Suppressor macrophage (primary cell): Measurements from ENCODE around the gene SIGLEC11.
"Not testable (repeated sequence)": the region's sequence is repeated elsewhere in the genome, so short reads cannot be mapped to it uniquely, and the experiment has no call there.

ENCODE experiments used
- DNase-seq, 4 experiments: peaks; one replicate each; pipeline ENCODE4 v3.0.0-alpha.2; 2020 to 2022

The SIGLEC11 gene

DNA sequence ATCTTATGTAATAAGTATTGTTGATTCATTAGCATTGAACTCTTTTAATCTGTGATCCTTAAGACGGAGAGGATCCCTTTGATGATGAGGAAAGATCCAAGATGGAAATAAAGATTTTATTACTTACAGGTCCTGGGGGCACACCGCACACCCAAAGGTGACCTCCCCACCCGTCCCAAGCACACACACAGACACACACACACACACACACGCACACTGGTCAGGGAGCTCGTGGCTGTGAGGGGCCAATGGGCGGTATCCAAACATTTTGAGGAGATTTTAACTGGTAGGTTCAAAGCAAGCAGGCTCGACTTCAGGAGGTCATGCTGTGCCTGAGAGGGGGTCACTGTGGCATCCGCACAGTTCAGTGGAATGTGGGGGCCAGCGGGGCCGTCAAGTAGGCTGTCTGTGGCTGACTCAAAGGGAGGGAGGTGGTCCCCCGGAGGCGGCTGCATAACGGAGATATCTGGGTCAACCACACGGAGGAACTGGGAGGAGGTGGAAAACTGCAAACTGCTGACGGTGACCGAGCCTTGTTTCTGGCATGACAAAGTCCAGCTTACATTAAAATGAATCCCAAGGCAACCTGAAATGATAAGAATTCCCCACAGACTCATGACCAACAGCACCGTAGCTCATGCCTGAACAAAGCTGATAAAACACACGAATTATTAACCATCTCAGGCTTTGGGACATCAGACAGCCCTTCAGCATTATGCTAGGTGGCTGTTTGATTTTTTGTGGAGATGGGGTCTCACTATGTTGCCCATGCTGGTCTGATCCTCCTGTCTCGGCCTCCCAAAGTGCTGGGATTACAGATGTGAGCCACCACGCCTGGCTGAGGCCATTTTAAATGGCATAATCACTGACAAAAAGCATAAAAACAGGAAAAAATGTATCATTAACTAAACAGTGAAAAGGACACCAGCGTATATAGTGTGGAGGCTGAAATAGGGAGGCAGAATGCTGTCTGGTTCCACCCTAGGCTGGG is 20.9 kb upstream of the SIGLEC11 start:
- DNase-seq: no peak

DNA sequence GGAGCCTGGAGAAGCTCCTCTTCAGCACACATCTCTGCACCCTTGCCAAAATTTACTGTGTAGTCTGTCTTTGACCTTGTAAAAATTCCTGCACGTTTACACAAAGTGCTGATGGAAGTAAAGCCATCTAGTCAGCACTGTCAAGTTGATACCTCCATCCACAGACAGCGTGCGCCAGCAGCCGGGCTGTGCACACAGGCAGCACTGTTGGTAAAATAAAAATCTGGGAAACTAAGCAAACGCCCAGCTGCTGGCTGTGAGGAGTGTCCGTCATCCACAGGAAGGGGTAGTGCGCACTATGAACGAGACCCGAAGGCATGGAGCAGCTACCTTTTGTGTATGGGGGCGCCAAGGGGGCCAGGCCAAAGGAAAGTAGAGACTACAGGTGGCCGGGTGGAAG is 17.4 kb upstream of the SIGLEC11 start:
- no peak for DNase-seq

DNA sequence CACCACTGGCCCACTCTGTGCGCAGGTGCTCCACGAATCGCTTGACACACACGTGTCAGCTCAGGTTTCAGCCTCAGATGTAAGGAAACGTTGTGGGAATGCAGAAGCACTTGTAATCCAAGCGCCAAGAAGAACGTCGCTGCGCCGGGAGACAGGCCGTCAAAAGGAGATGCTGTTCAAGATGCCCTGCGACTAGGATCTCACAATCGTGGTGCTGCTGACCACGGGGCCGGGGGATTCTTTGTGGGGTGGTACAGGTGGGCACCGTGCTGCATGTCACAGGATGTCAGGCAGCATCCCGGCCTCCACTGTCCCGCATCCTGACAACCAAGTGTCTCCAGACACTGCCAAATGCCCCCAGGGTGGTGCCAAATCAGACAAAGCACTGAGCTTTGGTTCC is 16.9 kb upstream of the SIGLEC11 start:
- no peak for DNase-seq

DNA sequence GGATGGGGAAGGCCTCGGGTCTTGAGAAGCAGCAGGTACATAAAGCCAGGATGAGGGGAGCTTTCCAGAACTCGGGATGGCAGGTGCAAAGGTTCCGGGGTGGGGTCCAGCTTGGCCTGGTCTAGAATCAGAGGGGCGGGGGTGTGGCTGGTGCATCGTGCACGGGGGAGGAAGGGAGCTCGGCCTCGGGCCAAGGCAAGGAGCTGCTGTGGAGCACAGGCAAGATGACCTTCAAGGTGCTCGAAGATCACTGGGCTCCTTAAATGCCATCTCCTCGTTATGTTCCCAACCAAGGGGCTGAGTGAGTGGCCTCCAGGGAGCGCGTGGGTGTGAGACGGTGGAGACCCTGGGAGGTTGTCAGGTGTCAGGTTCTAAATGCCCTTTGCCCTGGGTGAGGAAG is 16.1 kb upstream of the SIGLEC11 start:
- DNase-seq: no peak

DNA sequence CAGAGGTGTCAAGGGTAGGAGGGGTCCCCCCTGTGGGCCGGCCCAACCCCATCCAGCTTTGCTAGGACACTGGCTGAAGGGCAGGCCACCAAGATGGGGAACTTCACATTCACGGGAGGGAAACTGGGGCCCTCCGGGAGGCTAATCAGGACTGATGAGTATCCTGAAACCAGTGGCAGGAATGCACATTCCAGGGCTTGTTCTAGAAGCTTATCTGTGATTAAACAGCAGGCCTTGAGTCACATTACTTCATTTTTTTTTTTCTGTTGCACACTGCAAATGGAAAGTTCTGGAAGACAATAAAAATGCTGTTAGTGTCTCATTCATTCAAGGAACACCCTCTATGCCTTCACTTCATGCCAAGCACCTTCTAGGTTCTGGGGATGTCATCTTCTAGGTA is 15.5 kb upstream of the SIGLEC11 start:
- DNase-seq: no peak

DNA sequence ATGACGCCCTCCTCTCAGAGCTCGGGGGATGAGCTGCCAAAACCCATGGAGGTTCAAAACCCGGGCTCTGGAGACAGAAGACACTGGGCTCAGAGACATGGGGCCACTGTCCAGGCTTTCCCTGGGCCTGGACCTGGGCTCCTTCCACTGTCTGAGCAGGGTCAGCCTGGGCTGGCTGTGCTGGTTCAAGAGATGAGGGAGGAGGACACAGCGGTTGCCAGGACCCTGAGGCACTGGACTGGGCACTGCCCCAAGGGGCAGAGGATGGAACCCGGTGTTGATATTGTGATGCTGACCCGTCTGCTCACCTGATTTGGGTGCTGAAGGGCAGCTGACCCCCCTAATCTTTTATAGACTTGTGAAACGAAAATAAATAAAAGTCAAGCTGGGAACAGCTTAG is 14.1 kb upstream of the SIGLEC11 start:
- DNase-seq: no peak

DNA sequence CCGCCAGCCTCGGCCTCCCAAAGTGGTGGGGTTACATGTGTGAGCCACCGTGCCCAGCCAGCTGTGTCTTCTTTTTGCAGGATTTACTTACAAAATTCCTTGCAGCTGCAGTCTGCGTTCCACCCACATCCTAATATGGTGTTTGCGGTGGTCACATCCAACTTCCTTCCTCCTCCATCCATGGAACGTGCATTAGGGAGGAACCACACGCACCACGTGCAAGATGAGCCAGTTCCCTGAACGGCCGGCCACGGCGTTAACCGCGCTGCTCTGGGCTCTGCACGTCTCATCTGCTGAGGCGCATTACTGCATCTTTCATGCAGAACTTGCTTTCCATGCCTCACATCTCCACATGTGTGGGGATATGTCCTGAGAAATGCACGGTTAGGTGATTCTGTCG is 13.0 kb upstream of the SIGLEC11 start:
- DNase-seq: peak; percentile 85 to 90 (median 88)

DNA sequence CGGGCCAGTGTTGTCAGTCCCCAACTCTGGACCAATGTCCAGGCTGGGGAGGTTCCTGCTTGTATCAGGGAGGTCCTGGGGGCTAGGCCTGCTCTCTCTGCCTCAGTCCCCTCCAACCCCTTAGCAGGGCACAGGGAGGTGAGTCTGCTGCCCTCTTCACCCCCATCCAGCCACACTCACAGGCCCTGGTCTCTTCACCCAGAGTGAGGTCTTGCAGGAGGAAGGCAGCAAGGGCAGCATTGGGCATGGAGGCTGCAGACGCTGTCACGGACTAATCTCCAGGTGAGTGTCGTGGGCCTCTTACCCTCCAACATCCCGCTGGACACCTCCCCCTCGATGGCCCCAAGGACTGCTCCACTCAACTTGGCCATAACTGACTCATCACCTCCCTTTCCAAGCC is 11.9 kb upstream of the SIGLEC11 start:
- DNase-seq: no peak

DNA sequence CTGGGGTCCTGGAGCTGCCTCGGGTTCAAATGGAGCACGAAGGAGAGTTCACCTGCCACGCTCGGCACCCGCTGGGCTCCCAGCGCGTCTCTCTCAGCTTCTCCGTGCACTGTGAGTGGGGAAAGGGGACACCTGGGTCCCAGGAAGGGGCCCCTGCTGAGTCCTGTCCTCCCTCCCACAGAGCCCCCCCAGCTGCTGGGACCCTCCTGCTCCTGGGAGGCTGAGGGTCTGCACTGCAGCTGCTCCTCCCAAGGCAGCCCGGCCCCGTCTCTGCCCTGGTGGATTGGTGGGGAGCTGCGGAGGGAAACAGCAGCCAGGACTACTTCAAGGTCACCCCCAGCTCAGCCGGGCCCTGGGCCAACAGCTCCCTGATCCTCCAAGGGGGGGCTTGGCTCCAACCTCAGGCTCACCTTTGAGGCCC is 11.0 kb upstream of the SIGLEC11 start:
- no peak for DNase-seq

DNA sequence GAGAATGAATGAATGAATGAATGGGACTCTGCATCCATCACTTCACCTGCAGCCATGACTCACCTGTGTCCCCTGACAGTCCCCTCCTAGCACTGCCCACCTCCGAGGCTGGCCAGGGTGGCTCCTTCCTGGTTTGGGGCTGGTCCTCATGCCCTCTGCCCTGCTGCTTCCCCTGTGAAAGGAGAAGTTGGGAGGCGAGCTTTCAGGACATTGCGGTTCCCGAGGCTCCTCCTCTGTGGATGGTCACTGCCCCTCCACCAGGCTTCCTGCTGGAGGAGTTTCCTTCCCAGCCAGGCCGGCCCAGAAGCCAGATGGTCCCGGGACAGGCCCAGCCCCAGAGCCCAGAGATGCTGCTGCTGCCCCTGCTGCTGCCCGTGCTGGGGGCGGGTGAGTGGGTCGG is 8.4 kb upstream of the SIGLEC11 start:
- DNase-seq: peak; percentile 67 to 87 (median 82)

DNA sequence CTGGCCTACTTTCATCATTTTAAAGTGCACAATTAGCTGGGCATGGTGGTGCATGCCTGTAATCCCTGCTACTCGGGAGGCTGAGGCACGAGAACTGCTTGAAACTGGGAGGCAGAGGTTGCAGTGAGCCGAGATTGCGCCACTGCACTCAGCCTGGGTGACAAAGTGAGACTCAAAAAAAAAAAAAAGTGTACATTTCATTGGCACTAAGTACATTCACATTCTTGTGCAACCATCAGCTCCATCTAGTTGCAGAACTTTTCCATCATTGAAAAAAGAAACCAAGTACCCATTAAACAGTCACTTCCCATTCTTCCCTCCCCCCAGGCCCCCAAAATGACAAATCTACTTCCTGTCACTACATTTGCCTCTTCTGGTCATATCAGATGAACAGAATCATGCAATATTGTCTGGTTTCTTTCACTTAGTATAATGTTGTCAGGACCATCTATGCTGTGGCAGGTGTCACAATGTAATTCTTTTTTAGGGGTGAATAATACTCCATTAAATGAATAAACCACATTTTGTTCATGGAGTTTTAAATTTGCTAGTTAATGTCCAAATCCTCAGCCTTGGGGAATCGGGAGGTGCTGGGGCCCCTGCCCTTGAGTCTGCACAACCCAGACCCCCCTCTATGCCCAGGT is 7.4 kb upstream of the SIGLEC11 start:
- peak; percentile 62 to 86 (median 74) for DNase-seq

DNA sequence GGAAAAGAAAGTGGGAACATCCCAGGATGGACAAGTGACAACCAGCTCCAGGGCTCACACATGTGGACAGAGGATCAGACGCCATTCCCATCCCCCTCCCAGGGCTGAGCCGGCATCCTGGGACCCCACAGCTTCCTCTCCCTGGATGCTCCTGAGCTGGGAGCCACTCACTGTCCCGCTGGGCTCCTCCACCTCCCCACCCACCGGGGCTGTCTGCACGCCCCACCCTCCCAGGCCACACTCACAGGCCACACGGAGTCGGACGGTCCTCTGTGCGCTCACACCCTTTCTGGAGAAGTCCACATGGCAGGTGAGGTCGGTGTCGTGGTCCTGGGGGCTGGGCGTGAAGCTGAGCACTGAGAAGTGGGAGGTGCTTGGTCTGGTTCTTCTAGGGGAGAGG is 1.1 kb downstream of the SIGLEC11 start:
- not testable (repeated sequence) for DNase-seq

DNA sequence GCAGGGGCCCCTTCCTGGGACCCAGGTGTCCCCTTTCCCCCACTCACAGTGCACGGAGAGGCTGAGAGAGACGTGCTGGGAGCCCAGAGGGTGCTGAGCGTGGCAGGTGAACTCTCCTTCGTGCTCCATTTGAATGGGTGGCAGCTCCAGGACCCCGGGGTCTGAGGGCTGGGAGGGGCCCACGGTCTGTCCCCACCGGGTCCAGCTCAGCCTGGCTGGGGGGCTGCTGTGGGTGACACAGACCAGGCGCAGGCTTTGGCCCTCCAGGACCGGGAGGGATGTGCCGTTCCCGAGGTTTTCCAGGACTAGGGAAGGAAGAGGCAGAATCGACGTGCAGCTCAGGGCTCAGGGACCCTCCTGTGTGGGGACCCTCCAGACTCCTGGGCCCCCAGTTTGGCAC is 2.4 kb downstream of the SIGLEC11 start:
- DNase-seq: not testable (repeated sequence)

DNA sequence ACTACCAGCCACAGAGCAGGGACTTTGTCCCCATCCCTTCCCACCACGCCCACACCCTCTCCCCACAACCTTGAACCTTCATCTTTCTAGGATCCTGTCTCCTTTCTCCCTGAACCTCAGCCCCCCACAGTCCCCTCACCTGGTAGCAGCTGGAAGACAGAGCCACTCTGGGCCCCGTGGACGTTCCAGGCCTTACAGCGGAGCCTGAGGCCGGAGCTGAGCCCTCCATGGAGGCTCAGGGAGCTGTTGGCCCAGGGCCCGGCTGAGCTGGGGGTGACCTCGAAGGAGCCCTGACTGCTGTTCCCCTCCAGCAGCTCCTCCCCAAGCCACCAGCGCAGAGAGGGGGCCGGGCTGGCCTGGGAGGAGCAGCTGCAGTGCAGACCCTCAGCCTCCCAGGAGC is 2.8 kb downstream of the SIGLEC11 start:
- not testable (repeated sequence) for DNase-seq

DNA sequence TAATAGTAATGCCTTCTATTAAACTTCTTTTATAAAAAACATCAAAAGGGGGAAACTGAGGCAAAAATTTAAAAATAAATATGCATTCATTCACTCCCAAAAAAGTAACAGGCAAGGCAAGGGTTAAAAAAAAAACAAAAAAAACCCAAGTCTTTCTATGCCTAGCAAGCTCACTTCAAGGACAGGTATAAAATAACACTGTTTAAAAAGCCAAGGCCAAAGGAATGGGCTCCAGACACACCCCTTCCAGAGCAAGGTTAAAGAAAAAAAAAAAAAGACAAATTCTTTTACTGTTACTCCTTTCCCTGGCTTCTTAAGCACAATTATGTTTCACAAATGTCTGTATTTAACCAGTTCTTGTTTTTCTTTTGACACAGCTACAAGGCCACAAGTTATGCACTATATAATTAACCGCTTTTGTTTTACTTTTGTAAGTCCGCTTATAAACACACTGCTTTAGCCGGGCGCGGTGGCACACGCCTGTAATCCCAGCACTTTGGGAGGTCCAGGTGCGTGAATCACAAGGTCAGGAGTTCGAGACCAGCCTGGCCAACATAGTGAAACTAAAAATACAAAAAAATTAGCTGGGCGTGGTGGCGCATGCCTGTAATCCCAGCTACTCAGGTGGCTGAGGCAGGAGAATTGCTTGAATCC is 3.6 kb downstream of the SIGLEC11 start:
- no peak for DNase-seq

DNA sequence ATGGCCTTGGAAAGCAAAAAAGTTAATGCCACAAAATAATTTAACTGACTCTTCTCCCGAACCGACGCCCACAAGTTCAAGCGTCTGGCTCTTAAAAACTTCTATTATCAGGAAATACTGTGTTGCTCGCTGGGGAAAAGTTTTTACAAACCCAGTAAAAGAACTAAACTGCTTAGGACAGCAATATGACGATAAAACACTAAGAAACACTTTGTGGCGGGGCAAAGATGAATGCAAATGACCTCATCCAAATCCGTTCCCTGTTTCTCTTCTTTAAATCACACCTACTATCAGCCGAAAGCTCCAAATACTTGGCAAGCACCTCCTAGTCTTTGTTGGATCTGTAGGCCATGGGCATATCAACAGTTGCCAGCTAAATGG is 4.9 kb downstream of the SIGLEC11 start:
- no peak for DNase-seq

DNA sequence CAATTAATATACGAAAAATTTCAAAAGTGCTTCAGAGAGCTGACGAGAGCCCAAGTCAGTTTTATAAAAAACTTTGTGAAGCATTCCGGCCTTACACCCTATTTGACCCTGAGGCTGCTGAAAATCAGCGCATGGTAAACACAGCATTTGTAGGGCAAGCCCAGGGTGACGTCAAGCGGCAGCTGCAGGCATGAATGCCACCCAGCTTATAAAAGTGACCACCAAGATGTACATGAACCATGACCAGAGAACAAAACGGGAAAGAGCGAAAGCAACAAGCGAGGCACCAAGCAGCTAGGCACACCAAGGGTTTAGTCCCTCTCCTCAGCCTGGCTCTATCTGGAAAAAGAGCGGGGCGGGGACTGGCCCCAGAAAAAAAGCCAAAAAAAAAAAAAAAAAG is 6.0 kb downstream of the SIGLEC11 start:
- DNase-seq: no peak

DNA sequence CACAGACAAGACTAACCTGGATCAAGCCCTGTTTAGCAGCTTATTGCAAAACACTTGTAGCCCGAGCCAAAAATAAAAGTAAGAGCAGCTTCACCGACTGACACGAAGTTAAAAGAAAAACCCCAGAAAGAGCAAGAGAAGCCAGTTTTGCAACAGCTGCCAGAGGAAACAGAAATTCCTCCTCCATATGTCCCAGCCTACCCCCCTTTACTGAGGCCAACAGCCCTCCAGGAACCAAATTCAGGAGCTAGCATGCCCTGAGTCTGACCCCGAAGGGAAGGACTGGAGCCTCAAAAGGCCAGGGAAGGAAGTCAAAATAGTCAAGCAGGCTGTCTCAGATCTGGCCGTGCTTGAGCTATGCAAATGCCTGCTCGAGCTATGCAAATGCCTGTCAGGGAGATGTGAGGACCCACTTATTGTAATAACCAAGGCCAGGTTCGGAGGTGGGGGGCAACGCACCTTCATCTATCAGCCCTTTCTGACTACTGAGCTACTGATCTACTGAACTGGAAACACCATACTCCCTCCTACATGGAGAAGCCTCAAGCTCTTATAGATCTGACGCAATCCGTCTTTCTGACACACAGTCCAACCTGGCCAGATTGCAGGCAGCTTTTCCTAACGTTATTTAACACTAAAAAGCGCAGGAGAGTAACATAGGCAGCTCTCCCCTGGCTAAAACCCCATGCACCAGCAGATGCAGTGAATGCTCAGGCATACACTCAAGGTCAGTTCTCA is 6.7 kb downstream of the SIGLEC11 start:
- DNase-seq: peak; percentile 51 to 81 (median 69)

DNA sequence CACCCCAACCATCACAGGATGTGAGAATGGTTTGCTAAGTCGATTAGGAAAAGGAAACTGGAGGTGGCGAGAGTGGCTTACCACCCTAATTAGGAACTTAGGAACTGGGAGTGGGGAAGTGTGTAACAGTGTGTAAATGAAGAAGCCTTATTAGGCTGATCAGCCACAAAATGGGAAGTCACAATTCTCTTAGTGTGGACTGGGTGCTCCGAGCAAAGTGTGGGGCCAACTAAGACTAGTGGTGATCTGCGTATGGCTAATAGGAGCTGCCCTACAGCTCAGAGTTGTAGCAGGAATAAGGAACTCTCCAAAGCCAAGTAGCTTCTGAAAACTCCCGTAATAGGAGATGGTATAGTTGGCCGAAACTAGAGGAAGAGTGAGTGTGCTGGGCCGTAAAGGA is 7.6 kb downstream of the SIGLEC11 start:
- DNase-seq: peak; percentile 43 to 70 (median 64)

DNA sequence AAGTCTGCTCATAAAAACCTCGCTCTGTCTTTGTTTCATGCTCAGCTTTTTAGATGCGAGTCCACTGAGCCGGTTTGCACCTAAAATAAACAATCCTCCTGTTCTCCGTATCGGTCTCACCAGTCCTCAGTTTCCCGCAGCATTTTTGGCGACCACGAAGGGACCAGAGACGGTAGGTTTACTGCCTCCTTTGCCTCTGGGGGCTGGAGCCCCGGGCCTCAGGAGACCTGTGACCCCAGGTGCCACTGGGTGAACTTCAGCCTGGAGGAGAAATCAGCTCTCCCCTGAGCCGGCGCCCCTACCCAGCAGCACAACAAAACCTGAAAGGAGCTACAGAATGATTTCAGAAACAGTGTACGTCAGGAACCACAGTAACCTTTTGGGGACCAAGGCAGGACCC is 8.1 kb downstream of the SIGLEC11 start:
- no peak for DNase-seq

DNA sequence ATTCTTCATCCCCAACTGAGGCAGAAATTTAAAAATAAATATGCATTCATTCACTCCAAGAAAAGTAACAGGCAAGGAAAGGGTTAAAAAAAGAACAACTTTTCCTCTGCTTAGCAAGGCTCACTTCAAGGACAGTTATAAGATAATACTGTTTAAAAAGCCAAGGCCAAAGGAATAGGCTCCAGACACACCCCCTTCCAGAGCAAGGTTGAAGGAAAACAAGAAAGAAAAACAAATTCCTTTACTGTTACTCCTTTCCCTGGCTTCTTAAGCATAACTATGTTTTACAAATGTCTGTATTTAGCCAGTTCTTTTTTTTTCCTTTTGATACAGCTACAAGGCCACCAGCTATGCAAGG is 8.5 kb downstream of the SIGLEC11 start:
- DNase-seq: no peak

DNA sequence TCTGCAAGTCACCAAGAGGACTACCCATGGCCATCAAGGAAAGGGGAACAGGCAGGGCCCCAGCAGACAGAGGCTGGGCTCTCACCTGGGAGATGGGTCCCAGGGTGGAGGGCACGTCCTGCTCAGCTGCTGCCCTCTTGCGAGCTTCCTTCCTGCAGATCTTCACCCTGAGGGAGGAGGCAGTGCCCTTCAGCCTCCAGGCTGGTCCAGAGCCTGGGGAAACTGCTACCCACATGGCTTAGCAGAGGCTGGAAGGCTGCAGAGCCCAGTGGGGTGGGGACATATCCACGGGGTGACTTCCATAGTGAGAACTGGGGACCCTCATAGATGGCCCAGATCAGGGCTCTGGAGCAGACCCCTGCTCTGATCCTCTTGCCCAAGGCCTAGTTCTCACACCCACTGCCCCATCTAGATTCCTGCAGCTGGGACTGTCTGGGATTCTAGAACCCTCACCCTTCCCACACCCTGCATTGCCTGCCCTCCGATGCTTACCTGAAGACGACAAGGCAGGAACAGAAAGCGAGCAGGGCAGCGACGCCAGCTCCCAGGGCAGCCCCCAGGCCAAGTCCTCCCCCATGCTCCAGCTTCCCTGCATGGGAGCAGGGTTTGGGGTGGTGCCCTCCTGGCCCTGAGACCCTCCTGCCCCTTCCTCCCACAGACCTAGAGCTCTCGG is 9.0 kb downstream of the SIGLEC11 start:
- no peak for DNase-seq
